GM18520 (cell line): ENCODE data around the gene SNX13.
"Not testable (repeated sequence)": the region's sequence is repeated elsewhere in the genome, so short reads cannot be mapped to it uniquely, and the experiment has no call there.

Experiments used
- ATAC-seq: cut with Tn5 transposase; IDR thresholded peaks from one replicate; pipeline ENCODE4 v1.9.1; 2021; ENCODE audit not compliant: unreplicated experiment

The SNX13 gene

GRCh38 chr7:17854261-17855047, 85.8 kb downstream of the SNX13 start:
- ATAC-seq, result no peak

- ATAC-seq, result no peak
Observed at GRCh38 chr7:17852361-17852760, 87.9 kb downstream of the SNX13 start.

DNA sequence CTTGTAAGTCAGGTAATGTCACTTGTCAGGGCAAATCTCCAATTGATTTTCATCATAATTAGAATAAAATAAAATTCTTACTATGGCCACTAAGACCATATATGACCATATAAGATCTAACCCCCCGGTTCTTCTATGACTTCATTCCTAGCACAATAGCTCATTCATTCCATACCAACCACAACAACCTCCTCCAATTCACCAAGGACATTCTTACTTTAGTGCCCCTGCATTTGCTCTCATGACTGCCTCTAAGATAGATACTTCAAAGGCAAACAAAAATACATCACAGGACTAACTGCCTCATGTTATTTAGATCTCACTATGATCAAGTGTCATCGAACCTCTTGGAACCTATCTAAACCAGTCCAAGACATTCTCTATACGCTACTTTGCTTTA, 90.8 kb downstream of the SNX13 start:
- ATAC-seq, result no peak

DNA sequence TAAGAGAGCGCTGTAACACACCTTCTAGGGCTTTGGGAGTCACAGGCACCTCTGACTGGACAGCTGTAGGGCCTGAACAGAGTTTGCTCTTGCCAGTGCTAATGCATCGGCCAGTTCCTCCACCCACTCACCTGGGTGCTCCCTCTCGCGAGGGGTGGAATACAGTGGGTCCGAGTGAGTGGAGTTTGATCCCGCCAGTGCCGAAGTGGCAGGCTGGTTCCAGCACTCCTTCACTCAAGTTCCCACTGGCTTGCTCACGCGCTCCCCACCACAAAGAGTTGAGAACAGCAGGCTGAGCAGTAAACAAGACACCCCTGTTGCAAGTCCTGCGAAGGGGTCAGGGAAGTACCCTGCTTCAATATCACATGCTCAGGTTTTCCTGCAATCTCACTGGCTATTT, 91.8 kb downstream of the SNX13 start:
- ATAC-seq, result no peak

DNA sequence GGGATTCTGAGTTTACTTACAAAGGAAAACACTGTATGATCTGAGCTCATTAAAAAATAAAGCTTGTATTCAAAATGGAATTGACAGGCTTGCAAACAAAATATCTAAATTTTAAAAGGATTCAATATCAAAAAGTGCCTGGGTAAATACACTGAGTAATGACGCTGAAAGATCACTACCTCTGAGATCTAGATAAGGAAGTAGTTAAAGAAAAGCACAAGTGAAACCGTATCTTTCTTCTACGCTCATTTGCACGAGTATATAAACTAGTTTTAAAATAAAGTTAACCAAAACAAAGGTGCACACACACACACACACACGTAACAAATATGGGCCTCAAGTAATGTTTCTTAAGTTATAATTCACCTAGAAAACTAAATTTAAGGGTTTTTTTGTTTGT, 93.4 kb downstream of the SNX13 start:
- no peak for ATAC-seq

DNA sequence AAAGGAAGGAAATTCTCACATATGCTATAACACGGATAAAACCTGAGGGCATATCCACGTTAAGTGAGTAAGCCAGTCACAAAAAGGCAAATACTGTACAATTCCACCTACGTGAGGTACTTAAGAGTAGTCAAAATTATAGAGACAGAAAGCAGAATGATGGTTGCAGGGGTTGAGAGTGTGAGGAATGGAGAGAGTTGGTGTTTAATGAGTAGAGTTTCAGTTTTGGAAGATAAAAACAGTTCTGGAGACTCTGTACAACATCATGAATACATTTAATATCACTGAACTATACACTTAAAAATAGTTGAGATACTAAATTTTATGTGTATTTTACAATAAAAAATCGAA, 95.1 kb downstream of the SNX13 start:
- ATAC-seq, result no peak

DNA sequence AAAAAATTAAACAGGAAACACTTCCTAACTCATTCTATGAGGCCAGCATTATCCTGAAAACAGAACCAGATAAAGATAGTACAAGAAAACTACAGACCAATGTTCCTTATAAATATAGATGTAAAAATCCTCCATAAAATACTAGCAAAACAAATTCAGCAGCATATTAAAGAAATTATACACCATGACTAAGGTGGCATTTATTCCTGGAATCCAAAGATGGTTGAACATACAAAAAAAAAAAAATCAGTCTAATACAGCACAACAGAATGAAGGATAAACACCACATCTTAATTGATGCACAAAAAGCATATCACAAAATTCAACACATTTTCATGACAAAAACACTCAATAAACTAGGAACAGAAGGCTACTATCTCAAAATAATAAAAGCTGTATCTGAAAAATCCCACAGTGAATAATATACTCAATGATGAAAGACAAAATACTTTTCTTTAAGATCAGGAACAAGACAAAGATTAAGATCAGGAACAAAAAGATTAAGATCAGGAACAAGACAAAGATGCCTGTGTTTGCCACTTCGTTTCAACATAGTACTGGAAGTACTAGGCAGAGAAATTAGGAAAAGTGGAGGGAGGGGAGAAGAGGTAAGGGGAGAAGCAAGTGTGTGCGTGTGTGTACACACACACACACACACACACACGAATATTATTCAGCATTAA, 95.6 kb downstream of the SNX13 start:
- no peak for ATAC-seq

- ATAC-seq, result no peak
Observed at GRCh38 chr7:17844022-17844421, 96.3 kb downstream of the SNX13 start.

DNA sequence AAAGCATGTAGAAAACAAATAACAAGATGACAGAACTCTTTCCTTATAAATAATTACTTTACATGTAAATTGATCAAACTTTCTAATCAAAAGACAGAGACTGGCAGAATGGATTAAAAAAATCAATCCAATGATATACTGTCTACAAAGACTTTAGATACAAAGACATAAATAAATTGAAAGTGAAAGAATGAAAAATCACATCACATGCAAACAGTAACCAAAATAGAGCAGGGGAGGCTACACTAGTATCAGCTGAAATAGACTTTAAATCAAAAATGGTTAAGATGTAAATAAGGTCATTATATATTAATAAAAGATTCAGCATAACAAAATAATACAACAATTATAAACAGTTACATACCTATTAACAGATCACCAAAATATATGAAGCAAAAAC, 97.3 kb downstream of the SNX13 start:
- ATAC-seq, result peak; percentile 43

GRCh38 chr7:17832820-17833355, 107.4 kb downstream of the SNX13 start:
- ATAC-seq, result no peak

DNA sequence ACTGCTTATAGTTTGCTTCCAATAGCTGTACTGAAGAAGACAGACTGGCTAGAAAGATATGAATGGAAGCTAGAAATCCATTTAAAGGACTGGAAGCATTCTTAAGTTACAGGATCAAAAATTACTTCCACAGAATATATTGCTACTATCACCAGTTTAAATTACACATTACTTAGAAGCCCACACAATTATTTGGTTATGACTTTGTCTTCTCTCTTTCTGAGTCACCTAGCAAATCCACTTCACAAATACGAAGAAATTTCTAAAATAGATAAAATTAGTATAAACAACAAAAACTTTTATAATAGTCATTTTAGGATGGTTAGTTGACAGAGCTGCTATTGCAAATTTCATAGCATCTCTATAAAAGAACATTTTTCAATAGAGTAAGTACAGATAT, 108.1 kb downstream of the SNX13 start:
- ATAC-seq, result no peak

- ATAC-seq, result no peak
Observed at GRCh38 chr7:17830206-17830605, 110.1 kb downstream of the SNX13 start.

GRCh38 chr7:17829001-17829400, 111.3 kb downstream of the SNX13 start:
- ATAC-seq, result no peak

GRCh38 chr7:17822547-17823173, 117.6 kb downstream of the SNX13 start:
- no peak for ATAC-seq

DNA sequence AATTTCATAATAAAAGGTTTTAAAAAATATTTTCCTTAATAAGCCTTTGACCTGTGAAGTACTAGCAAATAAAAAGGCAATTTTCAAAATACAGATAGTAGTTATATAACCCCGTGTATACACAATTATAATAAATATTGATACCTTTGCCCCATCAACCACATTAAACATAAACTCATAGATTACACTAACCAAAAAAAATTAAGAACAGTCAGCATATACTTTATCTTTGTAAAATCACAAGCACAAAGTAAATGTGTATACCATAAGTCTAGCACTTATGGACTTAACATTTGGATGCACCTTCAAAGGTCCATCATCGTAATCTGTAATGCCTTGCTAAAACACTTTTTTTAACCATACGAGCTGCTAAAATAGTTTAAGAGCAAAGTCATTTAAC, 123.4 kb downstream of the SNX13 start:
- no peak for ATAC-seq

DNA sequence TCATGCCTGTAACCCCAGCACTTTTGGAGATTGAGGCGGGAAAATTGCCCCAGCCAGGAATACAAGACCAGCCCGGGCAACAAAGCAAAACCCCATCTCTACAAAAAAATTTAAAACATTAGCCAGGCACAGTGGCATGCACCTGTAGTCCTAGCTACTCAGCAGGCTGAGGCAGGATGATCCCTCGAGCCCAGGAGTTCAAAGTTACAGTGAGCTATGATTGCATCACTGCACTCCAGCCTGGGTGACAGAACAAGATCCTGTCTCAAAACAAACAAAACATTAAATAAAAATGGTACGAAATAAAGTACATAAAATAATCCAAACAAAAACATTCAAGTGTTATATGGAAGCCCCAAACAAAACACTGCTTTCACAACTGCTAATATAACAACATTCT, 125.0 kb downstream of the SNX13 start:
- no peak for ATAC-seq

- ATAC-seq, result no peak
Observed at GRCh38 chr7:17814058-17814457, 126.2 kb downstream of the SNX13 start.

DNA sequence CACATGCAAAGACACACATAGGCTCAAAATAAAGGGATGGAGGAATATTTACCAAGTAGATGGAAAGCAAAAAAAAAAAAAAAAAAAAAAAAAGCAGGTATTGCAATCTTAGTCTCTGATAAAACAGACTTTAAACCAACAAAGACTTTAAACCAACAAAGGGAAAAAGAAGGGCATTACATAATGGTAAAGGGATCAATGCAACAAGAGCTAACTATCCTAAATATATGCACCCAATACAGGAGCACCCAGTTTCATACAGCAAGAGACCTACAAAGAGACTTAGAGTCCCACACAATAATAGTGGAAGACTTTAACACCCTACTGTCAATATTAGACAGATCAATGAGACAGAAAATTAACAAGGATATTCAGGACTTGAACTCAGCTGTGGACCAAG, 131.1 kb downstream of the SNX13 start:
- not testable (repeated sequence) for ATAC-seq

DNA sequence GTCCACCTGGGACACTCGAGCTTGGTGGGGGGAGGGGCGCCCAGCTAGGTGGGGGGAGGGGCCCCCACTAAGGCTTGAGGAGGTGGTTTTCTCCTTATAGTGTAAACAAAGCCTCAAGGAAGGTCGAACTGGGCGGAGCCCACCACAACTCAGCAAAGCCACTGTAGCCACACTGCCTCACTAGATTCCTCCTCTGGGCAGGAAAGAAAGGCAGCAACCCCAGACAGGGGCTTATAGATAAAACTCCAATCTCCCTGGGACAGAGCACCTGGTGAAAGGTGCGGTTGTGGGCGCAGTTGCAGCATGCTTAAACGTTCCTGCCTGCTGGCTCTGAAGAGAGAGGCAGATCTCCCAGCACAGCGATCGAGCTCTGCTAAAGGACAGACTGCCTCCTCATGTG, 133.1 kb downstream of the SNX13 start:
- ATAC-seq, result no peak

DNA sequence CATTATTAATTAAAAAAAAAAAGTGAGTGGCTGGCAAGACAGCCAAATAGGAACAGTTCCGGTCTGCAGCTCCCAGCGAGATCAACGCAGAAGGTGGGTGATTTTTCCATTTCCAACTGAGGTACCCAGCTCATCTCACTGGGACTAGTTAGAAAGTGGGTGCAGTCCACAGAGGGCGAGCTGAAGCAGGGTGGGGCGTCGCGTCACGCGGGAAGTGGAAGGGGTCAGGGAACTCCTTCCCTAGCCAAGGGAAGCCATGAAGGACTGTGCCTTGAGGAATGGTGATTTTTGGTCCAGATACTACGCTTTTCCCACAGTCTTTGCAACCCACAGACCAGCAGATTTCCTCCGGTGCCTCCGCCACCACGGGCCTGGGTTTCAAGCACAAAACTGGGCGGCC, 133.7 kb downstream of the SNX13 start:
- no peak for ATAC-seq

- ATAC-seq, result no peak
Observed at GRCh38 chr7:17802056-17802455, 138.2 kb downstream of the SNX13 start.
